AG09319 (cell line): ENCODE measurements around the gene SLC22A24.

ENCODE experiments used
- DNase-seq: peaks from one replicate; pipeline ENCODE4 v3.0.0-alpha.2; 2010; ENCODE audit warnings: low read depth; ENCODE audit errors: extremely low read depth
- TF ChIP-seq, protein P1 (sequence below): IDR thresholded peaks from 2 replicates; pipeline ENCODE4 v1.5.1; 2011; ENCODE audit warnings: low read depth, mild to moderate bottlenecking, inconsistent platforms, low read length, moderate library complexity

SLC22A24 gene, protein sequence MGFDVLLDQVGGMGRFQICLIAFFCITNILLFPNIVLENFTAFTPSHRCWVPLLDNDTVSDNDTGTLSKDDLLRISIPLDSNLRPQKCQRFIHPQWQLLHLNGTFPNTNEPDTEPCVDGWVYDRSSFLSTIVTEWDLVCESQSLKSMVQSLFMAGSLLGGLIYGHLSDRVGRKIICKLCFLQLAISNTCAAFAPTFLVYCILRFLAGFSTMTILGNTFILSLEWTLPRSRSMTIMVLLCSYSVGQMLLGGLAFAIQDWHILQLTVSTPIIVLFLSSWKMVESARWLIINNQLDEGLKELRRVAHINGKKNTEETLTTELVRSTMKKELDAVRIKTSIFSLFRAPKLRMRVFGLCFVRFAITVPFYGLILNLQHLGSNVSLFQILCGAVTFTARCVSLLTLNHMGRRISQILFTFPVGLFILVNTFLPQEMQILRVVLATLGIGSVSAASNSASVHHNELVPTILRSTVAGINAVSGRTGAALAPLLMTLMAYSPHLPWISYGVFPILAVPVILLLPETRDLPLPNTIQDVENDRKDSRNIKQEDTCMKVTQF

DNA sequence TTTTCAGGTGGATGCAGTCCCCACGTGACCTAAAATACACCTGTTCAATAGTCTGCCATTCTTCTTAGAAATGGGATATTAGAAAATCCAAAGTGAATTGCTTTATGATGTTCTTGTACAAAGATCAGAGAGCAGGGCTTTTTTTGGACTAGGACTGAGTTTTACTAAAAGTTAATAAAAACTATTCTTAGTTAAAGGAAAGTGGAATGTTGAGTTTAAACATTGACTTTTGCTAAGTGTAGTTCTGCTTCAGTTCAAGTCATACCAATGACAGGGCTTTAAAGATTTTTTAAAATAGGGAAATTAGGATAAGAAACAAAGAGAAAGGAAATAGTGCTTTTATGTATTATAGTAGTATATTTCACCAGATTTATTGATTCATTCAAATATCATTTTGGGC lies at the start of gene SLC22A24:
Gene SLC22A24, minus strand, starts transcription at position 101 of the 400 bp plus-strand sequence. CDS start 442 bp downstream, outside the sequence.
- DNase-seq, result no peak
- TF ChIP-seq, protein P1, sequence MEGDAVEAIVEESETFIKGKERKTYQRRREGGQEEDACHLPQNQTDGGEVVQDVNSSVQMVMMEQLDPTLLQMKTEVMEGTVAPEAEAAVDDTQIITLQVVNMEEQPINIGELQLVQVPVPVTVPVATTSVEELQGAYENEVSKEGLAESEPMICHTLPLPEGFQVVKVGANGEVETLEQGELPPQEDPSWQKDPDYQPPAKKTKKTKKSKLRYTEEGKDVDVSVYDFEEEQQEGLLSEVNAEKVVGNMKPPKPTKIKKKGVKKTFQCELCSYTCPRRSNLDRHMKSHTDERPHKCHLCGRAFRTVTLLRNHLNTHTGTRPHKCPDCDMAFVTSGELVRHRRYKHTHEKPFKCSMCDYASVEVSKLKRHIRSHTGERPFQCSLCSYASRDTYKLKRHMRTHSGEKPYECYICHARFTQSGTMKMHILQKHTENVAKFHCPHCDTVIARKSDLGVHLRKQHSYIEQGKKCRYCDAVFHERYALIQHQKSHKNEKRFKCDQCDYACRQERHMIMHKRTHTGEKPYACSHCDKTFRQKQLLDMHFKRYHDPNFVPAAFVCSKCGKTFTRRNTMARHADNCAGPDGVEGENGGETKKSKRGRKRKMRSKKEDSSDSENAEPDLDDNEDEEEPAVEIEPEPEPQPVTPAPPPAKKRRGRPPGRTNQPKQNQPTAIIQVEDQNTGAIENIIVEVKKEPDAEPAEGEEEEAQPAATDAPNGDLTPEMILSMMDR, result no peak

DNA sequence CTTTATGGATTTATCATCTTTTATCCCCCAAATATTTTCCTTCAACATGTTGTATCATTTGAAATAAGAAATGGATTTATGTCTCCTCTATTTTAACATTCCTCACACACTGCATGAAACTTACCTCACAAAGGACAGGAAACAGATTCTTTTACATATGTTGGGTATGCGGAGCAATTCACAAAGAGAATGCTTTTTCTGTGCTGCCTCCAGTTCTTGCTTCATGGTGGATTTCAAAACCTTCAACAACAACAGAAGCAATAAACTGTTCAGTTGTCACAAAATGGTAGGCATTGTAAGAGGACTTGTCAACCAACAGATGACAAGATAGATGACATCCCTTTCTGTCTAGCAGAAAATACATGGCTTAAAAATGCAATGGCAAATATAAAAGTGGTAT lies 36.5 kb upstream of the SLC22A24 start:
- TF ChIP-seq, protein P1, result no peak
- no peak for DNase-seq

GRCh38 chr11:63179432-63180041 lies 35.5 kb upstream of the SLC22A24 start:
- no peak for DNase-seq
- TF ChIP-seq, protein P1, result no peak

DNA sequence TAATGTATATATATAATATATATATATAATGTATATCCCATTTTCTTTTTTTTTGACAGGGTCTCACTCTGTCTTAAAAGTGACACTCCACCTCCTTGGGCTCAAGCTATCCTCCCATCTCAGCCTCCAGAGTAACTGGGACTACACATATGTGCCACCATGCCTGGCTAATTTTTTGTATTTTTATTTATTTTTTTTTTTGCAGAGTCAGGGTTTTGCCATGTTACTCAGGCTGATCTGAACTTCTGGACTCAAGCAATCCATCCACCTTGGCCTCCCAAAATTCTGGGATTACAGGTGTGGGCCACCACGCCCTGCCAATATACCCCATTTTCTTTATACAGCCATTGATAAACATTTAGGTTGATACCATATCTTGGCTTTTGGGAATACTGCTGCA lies 33.9 kb upstream of the SLC22A24 start:
- TF ChIP-seq, protein P1, result no peak
- DNase-seq, result no peak

DNA sequence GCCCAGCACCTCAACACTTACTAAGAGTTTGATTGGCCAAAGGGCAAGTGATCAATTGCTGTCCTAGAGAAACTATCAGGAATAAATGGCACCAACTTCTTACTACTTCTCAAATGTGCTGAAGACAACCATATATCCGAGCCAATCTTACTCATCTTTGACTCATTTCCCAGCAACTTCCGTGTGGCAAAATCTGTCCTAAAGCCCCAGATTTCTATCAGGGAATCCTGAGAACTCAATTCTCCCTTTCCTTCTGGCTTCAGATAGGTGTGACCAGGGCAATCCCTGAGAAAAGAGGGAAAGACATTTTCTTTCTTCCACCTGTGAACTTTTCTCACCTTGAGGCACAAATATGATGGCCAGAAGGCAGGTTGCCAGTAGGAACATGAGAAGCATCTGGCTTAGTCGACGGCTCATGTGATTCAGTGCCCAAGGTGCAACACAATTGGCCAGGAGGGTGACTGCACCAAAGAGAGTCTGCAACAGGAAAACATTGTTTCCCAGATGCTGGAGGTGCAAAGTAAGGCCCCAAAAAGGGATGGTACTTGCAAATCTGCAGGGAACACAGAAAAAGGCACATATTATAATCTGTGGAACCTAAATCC lies 21.8 kb upstream of the SLC22A24 start:
- no peak for DNase-seq
- TF ChIP-seq, protein P1, result no peak

DNA sequence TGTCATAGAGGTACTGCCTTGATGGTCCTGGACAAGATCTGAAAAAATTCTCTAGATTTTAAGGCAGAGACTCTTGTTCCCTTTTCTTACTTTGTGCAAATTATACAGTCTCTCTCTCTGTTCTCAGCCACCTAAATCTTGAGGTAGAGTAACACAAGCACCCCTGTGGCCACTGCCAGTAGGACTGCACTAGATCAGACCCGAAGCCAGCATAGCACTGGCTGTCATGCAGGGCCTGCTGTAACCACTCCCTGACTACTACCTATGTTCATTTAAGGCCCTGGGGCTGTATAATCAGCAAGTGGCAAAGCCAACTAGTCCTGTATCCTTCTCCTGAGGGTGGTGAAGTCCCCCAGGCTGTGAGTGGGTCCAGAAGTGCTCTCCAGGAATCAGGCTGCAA lies 11.8 kb upstream of the SLC22A24 start:
- DNase-seq, result no peak
- TF ChIP-seq, protein P1, result no peak

DNA sequence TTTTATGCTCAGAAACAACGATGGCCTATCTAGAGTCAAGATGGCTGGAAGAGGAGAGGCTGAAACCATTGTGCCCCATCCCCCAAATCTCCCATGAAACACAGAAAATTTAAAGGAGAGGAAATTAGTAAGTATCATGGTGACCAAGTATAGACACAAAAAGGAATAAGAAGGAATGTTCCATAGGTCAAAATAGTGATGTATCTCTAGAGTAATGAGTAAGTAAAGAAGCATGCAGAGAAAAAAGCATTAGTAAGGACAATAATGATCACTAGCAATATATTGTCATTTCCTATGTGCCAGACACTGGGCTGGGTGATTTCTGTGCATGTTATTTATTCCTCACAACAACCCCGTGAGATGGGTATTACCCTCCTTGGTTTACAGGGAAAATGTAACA lies 2.6 kb upstream of the SLC22A24 start:
- DNase-seq, result no peak
- TF ChIP-seq, protein P1, result no peak
